K562 (cell line): ENCODE results near the gene MEX3A. TPM values are rescaled to one million over a fixed set of nuclear protein-coding genes. Genes with fewer than 3 reads are reported as not detected.

Experiments
- BRF1 ChIP-seq: IDR thresholded peaks from 3 replicates; pipeline ENCODE4 v1.6.1; 2011; ENCODE audit warnings: borderline replicate concordance, mild to moderate bottlenecking; ENCODE audit not compliant: insufficient read length; ENCODE audit errors: extremely low read depth
- C11orf30 ChIP-seq: fragments of 450-650 bp; IDR thresholded peaks from 2 replicates; pipeline ENCODE4 v1.6.1; 2016; ENCODE audit warnings: low read depth, mild to moderate bottlenecking
- DPF2 ChIP-seq: fragments of 450-650 bp; IDR thresholded peaks from 2 replicates; pipeline ENCODE4 v1.6.1; 2016
- EZH2 ChIP-seq: IDR thresholded peaks from 2 replicates; pipeline ENCODE4 v1.6.1; 2012; ENCODE audit warnings: low read depth, mild to moderate bottlenecking, inconsistent platforms, low read length, borderline replicate concordance
- FOS ChIP-seq: IDR thresholded peaks from 3 replicates; pipeline ENCODE4 v1.6.1; 2011; ENCODE audit not compliant: insufficient read length; ENCODE audit errors: extremely low read depth
- GTF2A2 ChIP-seq: IDR thresholded peaks from 2 replicates; pipeline ENCODE4 v1.6.1; 2016; ENCODE audit warnings: mild to moderate bottlenecking, missing genetic modification characterization, missing compliant biosample characterization
- HNRNPUL1 ChIP-seq: fragments of 200-400 bp; formaldehyde crosslinking; IDR thresholded peaks from 2 replicates; pipeline ENCODE4 v1.6.1; 2017; ENCODE audit warnings: low read length
- KDM2B ChIP-seq: fragments of 250-450 bp; sonication (Bioruptor Pico); IDR thresholded peaks from 2 replicates; pipeline ENCODE4 v1.8.0; 2021; ENCODE audit warnings: mild to moderate bottlenecking, moderate library complexity
- LEF1 ChIP-seq: fragments of 450-650 bp; IDR thresholded peaks from 2 replicates; pipeline ENCODE4 v1.6.1; 2016; ENCODE audit warnings: mild to moderate bottlenecking
- PHB ChIP-seq: fragments of 250-450 bp; sonication (Bioruptor Pico); IDR thresholded peaks from 2 replicates; pipeline ENCODE4 v1.5.0; 2021
- RBM17 ChIP-seq: fragments of 200-400 bp; formaldehyde crosslinking; IDR thresholded peaks from 2 replicates; pipeline ENCODE4 v1.6.1; 2017; ENCODE audit warnings: low read depth, mild to moderate bottlenecking, low read length, borderline replicate concordance
- SAFB2 ChIP-seq: fragments of 200-400 bp; formaldehyde crosslinking; IDR thresholded peaks from 2 replicates; pipeline ENCODE4 v1.6.1; 2018; ENCODE audit warnings: borderline replicate concordance, low read length, low read depth, moderate library complexity; ENCODE audit not compliant: severe bottlenecking
- TARDBP ChIP-seq: fragments of 450-650 bp; IDR thresholded peaks from 2 replicates; pipeline ENCODE4 v1.6.1; 2016
- ZC3H11A ChIP-seq: IDR thresholded peaks from 2 replicates; pipeline ENCODE4 v1.6.1; 2012; ENCODE audit warnings: low read depth, low read length, improper control_type of control experiment
- ZNF146 ChIP-seq: IDR thresholded peaks from one replicate; pipeline ENCODE4 v1.6.1; 2018; ENCODE audit warnings: missing compliant biosample characterization; ENCODE audit not compliant: unreplicated experiment
- ZNF217 ChIP-seq: sonication (generic); formaldehyde crosslinking; IDR thresholded peaks from 2 replicates; pipeline ENCODE4 v1.8.0; 2022; ENCODE audit warnings: mild to moderate bottlenecking, missing genetic modification reagents
- ZNF583 ChIP-seq: fragments of 250-450 bp; sonication (Bioruptor Pico); IDR thresholded peaks from 2 replicates; pipeline ENCODE4 v1.4.0; 2020
- ZNF586 ChIP-seq: fragments of 450-650 bp; formaldehyde crosslinking; conservative IDR thresholded peaks from 2 replicates; pipeline ENCODE4 v1.4.0; 2020; ENCODE audit warnings: mild to moderate bottlenecking, moderate library complexity
- ZNF644 ChIP-seq: fragments of 200-800 bp; sonication (Bioruptor generic); IDR thresholded peaks from 2 replicates; pipeline ENCODE4 v1.6.1; 2016; ENCODE audit warnings: low read depth, missing genetic modification characterization, missing compliant biosample characterization
- ZNF764 ChIP-seq: fragments of 250-450 bp; sonication (Bioruptor Pico); IDR thresholded peaks from 2 replicates; pipeline ENCODE4 v1.4.0; 2020; ENCODE audit warnings: low read depth, mild to moderate bottlenecking, moderate library complexity
- polyA plus RNA-seq, 8 experiments: library from polyadenylated mRNA; depleted of rRNA in 4 of 8; stranded (reverse) in 5 of 8; unstranded in 3 of 8; fragments of >200 nt; fragmentation: Nextera tagmentation in 2 of 8; fragmentation: Illumina TruSeq in 1 of 8; extraction: Ambion mirVana in 2 of 8; extraction: Trizol in 1 of 8; gene quantifications; 2 replicates each; pipeline versions ENCODE4 v1.2.1 to v1.2.3, GENCODE V29; 2011 to 2014; ENCODE audit warnings: inconsistent platforms in 1 of 8, missing spikeins in 1 of 8
- total RNA-seq, 7 experiments: library from RNA; depleted of rRNA in 6 of 7; stranded (reverse); fragments of >200 nt in 6 of 7; fragmentation: Illumina TruSeq in 2 of 7; extraction: Trizol in 2 of 7; gene quantifications; 2 replicates each; pipeline versions ENCODE4 v1.2.1 to v1.2.3, GENCODE V29; 2011 to 2021; ENCODE audit warnings: low replicate concordance in 1 of 7
- TF ChIP-seq, protein P1 (sequence below), 2 experiments: IDR thresholded peaks; 2 replicates each; pipeline ENCODE4 v1.6.1; 2012; ENCODE audit warnings: improper control_type of control experiment in 2 of 2, low read depth in 2 of 2, low read length in 2 of 2, borderline replicate concordance in 1 of 2
- TF ChIP-seq, protein P2 (sequence below): fragments of 250-450 bp; sonication (Bioruptor Pico); IDR thresholded peaks from 2 replicates; pipeline ENCODE4 v1.4.0; 2020; ENCODE audit warnings: mild to moderate bottlenecking, moderate library complexity
- TF ChIP-seq, protein P3 (sequence below): fragments of 450-650 bp; formaldehyde crosslinking; IDR thresholded peaks from 2 replicates; pipeline ENCODE4 v1.4.0; 2022; ENCODE audit warnings: mild to moderate bottlenecking, moderate library complexity
- TF ChIP-seq, protein P4 (sequence below): fragments of 250-450 bp; sonication (Bioruptor Pico); IDR thresholded peaks from 2 replicates; pipeline ENCODE4 v1.8.0; 2021; ENCODE audit warnings: mild to moderate bottlenecking, moderate library complexity

MEX3A gene
- total and polyA plus RNA-seq, 9 of the 15 experiments (the other 6 are each of a cell fraction or from before 2014, with no cell fraction given) = 0.36 to 13.7 (median 5.2) TPM

DNA sequence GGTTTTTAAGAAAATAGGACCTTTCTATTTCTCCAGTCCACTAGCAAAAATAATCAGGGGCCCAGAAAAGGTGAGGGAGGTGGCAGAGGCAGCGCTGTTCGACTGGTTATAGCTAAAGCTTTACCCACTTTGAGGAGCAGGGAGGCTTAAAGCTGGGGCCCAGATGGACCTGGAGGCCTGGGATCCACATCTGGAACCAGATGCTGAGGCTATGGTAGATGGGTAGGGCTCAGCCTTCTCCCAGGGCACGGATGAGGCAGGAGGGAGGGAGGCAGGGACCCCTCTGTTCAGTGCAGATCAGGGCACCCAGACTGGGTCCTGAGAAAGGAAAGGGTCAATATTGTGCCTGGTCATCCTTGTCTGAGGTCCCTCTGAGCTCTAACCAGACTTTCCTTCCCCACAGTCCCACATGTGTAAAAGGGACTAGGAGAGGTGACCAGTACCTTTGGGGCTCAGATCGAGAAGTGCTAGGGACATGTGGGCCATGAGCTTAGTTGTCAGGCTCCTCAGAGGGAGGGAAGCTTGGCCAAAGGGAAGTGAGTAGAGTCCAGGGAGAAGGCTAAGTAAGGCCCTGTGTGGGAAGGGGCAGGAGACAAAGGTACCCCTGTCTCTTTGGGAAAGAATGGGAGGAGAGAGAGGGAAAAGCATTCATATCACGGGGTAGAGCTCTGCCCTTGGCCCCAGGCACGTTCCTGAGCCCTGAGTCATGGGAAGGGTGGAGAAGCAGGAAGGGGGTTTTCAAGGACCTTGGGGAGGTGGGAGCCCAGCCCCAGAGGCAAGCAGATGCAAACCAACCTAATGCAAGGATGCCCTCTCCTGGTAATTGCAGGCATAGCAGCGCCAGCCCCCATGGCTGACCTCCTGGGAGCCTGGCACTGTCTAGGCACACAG is 47.7 kb upstream of the MEX3A start (continued):
- TF ChIP-seq, protein P1, sequence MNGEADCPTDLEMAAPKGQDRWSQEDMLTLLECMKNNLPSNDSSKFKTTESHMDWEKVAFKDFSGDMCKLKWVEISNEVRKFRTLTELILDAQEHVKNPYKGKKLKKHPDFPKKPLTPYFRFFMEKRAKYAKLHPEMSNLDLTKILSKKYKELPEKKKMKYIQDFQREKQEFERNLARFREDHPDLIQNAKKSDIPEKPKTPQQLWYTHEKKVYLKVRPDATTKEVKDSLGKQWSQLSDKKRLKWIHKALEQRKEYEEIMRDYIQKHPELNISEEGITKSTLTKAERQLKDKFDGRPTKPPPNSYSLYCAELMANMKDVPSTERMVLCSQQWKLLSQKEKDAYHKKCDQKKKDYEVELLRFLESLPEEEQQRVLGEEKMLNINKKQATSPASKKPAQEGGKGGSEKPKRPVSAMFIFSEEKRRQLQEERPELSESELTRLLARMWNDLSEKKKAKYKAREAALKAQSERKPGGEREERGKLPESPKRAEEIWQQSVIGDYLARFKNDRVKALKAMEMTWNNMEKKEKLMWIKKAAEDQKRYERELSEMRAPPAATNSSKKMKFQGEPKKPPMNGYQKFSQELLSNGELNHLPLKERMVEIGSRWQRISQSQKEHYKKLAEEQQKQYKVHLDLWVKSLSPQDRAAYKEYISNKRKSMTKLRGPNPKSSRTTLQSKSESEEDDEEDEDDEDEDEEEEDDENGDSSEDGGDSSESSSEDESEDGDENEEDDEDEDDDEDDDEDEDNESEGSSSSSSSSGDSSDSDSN (IDR thresholded peaks at IDR 0.05; ENCODE audit: borderline replicate concordance in 1 of 2, low read depth in 2 of 2, low read length in 2 of 2) = no peak
- TF ChIP-seq ZNF583 (CRISPR knock-in tag) (no peak), ZNF217 (CRISPR knock-in tag) (no peak), FOS (peak; percentile 5), RBM17 (no peak), DPF2 (peak; percentile 88), ZNF586 (CRISPR knock-in tag) (no peak), LEF1 (peak; percentile 21; the same call in 1 of the 2 replicates), ZNF146 (CRISPR knock-in tag) (no peak), ZNF764 (no peak), TARDBP (no peak), C11orf30 (no peak), GTF2A2 (no peak), KDM2B (CRISPR knock-in tag) (no peak), EZH2 (no peak), PHB (CRISPR knock-in tag) (no peak), ZC3H11A (no peak), BRF1 (no peak), SAFB2 (no peak), ZNF644 (tag) (no peak), HNRNPUL1 (no peak)
- TF ChIP-seq, protein P2, sequence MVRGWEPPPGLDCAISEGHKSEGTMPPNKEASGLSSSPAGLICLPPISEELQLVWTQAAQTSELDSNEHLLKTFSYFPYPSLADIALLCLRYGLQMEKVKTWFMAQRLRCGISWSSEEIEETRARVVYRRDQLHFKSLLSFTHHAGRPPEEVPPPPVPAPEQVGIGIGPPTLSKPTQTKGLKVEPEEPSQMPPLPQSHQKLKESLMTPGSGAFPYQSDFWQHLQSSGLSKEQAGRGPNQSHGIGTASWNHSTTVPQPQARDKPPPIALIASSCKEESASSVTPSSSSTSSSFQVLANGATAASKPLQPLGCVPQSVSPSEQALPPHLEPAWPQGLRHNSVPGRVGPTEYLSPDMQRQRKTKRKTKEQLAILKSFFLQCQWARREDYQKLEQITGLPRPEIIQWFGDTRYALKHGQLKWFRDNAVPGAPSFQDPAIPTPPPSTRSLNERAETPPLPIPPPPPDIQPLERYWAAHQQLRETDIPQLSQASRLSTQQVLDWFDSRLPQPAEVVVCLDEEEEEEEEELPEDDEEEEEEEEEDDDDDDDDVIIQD = no peak
- TF ChIP-seq, protein P3, sequence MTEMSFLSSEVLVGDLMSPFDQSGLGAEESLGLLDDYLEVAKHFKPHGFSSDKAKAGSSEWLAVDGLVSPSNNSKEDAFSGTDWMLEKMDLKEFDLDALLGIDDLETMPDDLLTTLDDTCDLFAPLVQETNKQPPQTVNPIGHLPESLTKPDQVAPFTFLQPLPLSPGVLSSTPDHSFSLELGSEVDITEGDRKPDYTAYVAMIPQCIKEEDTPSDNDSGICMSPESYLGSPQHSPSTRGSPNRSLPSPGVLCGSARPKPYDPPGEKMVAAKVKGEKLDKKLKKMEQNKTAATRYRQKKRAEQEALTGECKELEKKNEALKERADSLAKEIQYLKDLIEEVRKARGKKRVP = no peak
- TF ChIP-seq, protein P4, sequence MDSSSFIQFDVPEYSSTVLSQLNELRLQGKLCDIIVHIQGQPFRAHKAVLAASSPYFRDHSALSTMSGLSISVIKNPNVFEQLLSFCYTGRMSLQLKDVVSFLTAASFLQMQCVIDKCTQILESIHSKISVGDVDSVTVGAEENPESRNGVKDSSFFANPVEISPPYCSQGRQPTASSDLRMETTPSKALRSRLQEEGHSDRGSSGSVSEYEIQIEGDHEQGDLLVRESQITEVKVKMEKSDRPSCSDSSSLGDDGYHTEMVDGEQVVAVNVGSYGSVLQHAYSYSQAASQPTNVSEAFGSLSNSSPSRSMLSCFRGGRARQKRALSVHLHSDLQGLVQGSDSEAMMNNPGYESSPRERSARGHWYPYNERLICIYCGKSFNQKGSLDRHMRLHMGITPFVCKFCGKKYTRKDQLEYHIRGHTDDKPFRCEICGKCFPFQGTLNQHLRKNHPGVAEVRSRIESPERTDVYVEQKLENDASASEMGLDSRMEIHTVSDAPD = no peak
